Colonic mucosa (tissue), 4 donors: ENCODE data around the gene OR1E1. TPM values are rescaled to one million over a fixed set of nuclear protein-coding genes. Genes with fewer than 3 reads are reported as not detected.
"Not testable (repeated sequence)": the region's sequence is repeated elsewhere in the genome, so short reads cannot be mapped to it uniquely, and the experiment has no call there.

Source experiments
- DNase-seq: peaks from one replicate; pipeline ENCODE4 v3.0.0-alpha.2; 2020
- H3K27ac ChIP-seq: fragments of 200-600 bp; one replicate; pipeline ENCODE4 v1.8.0; 2021
- H3K27me3 ChIP-seq: fragments of 200-600 bp; one replicate; pipeline ENCODE4 v1.8.0; 2021
- H3K36me3 ChIP-seq: fragments of 200-600 bp; one replicate; pipeline ENCODE4 v1.8.0; 2021
- H3K4me1 ChIP-seq: fragments of 200-600 bp; one replicate; pipeline ENCODE4 v1.8.0; 2021; ENCODE audit warnings: mild to moderate bottlenecking
- H3K4me3 ChIP-seq: fragments of 200-600 bp; one replicate; pipeline ENCODE4 v1.8.0; 2021
- H3K9ac ChIP-seq, 2 donors: one replicate each; pipeline ENCODE4 v1.7.0; 2013; ENCODE audit warnings: control low read depth in 2 of 2, low read depth in 2 of 2, low read length in 2 of 2
- H3K9me3 ChIP-seq: fragments of 200-600 bp; one replicate; pipeline ENCODE4 v1.8.0; 2021
- intact Hi-C: fragments of 100-400 bp; cut with DNase I; formaldehyde crosslinking; loops from one replicate; pipeline ENCODE4 v1.14.1; 2022
- total RNA-seq, 2 donors: library from RNA; stranded (reverse); fragmentation: NEBNext Ultra II Directional in 1 of 2; extraction: Animal tissue kit (Norgen Biotek cat#: 25700) in 1 of 2; gene quantifications; one replicate each; pipeline ENCODE4 v1.2.1, GENCODE V29; 2021
- TF ChIP-seq, protein P1 (sequence below): fragments of 200-600 bp; IDR thresholded peaks from one replicate; pipeline ENCODE4 v1.8.0; 2022; ENCODE audit warnings: antibody characterized with exemption, mild to moderate bottlenecking
- donor health status: healthy.
- donor health status: DM: no; HTN: no; CAD: no.
- donor health status: DM: no; HTN: no; CAD: no.

OR1E1 gene
- total RNA-seq, 2 donors from 2014 or later, result not detected

DNA sequence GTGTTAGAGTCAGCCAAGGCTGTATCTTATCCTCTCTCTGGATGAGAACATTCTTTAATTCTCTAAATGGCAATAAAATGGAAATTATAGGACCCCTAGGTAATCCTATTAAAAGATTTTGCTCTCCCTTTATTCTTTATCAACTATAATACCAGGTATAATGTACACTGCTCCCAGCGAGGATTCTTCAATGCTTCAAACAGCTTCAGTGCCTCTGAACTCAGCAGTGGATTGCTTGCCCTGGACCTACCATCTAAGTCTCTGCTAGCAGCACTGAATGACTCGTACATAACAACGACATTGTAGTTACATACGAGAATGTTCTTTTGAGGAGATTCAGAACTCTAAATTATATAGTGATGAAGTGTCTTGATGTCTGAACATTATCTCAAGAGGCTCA is 8.4 kb downstream of the OR1E1 start:
- Histone ChIP-seq H3K27me3 (no peaks in the 10 kb centered on the region), H3K36me3 (no peaks in the 10 kb centered on the region), H3K27ac (no peak overlapping the region), H3K9ac (no peak overlapping the region), H3K9me3 (no peaks in the 10 kb centered on the region), H3K4me1 (no peaks in the 10 kb centered on the region), H3K4me3 (no peak overlapping the region)
- no peak for DNase-seq
- intact Hi-C loops, result no loop called here
- TF ChIP-seq, protein P1, sequence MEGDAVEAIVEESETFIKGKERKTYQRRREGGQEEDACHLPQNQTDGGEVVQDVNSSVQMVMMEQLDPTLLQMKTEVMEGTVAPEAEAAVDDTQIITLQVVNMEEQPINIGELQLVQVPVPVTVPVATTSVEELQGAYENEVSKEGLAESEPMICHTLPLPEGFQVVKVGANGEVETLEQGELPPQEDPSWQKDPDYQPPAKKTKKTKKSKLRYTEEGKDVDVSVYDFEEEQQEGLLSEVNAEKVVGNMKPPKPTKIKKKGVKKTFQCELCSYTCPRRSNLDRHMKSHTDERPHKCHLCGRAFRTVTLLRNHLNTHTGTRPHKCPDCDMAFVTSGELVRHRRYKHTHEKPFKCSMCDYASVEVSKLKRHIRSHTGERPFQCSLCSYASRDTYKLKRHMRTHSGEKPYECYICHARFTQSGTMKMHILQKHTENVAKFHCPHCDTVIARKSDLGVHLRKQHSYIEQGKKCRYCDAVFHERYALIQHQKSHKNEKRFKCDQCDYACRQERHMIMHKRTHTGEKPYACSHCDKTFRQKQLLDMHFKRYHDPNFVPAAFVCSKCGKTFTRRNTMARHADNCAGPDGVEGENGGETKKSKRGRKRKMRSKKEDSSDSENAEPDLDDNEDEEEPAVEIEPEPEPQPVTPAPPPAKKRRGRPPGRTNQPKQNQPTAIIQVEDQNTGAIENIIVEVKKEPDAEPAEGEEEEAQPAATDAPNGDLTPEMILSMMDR, result no peak

DNA sequence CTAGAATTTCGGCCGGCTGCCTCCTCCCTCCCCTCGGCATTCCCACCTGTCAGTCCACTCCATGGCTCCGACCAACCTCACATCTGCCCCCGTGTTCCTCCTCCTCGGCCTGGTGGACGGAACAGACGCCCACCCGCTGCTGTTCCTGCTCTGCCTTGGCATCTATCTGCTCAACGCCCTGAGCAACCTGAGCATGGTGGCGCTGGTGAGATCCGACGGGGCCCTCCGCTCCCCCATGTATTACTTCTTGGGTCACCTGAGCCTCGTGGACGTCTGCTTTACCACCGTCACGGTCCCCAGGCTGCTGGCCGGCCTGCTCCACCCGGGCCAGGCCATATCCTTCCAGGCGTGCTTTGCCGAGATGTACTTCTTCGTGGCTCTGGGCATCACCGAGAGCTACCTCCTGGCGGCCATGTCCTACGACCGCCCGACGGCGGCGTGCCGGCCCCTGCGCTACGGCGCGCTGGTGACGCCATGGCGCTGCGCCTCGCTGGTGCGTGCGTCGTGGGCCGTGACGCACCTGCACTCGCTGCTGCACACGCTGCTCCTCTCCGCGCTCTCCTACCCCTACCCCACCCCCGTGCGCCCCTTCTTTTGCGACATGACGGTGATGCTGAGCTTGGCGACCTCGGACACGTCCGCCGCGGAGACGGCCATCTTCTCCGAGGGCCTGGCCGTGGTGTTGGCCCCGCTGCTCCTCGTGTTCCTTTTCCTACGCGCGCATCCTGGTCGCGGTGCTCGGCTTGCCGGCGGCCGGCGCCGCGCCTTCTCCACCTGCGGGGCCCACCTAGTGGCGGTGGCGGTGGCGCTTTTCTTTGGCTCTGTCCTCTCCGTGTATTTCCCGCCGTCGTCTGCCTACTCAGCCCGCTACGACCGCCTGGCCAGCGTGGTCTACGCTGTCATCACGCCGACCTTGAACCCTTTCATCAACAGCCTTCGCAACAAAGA is 12.1 kb downstream of the OR1E1 start, which contains the start of gene OR3A2:
Gene OR3A2 (minus strand): TSS at position 440 of the 948 bp plus-strand sequence.
- no peak within 1 kb of the TSS for H3K4me3 ChIP-seq
- no peaks in the 10 kb centered on the region for H3K36me3 ChIP-seq
- H3K27ac ChIP-seq, result no peak within 1 kb of the TSS
- intact Hi-C loops, result no loop called here
- no peak within 1 kb of the TSS for H3K9ac ChIP-seq
- TF ChIP-seq, protein P1, result no peak
- H3K9me3 ChIP-seq, result no peaks in the 10 kb centered on the region
- H3K27me3 ChIP-seq, result no peaks in the 10 kb centered on the region
- no peak for DNase-seq
- H3K4me1 ChIP-seq, result no peaks in the 10 kb centered on the region

GRCh38 chr17:3381957-3382356 is 16.3 kb downstream of the OR1E1 start:
- DNase-seq, result no peak
- H3K4me3 ChIP-seq, result no peak overlapping the region
- H3K27me3 ChIP-seq, result no peaks in the 10 kb centered on the region
- no peaks in the 10 kb centered on the region for H3K4me1 ChIP-seq
- H3K36me3 ChIP-seq, result no peaks in the 10 kb centered on the region
- no peak overlapping the region for H3K9ac ChIP-seq
- intact Hi-C loops, result no loop called here
- H3K9me3 ChIP-seq, result no peaks in the 10 kb centered on the region
- TF ChIP-seq, protein P1, result no peak
- no peak overlapping the region for H3K27ac ChIP-seq

DNA sequence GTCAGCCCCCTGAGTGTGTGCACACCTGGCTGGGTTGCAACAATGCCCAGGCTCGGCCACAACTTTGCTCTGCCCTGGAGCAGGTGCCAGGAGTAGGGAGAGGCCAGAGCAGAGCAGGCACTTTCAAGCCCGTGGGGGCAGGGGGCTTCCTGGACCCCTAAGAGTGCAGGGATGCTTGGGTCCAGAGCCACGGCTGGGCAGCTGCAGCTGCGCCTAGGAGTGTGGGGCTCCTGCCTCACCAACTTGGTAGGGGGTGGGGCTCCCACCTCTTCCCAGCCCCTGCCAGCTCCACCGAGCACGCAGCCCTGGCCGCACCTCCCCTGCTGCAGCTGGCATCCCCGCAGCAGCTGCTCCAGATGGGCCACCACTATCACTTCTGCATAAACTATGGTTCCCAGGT is 19.9 kb downstream of the OR1E1 start:
- Histone ChIP-seq H3K36me3 (no peaks in the 10 kb centered on the region), H3K4me3 (no peak overlapping the region), H3K27ac (no peak overlapping the region), H3K4me1 (no peaks in the 10 kb centered on the region), H3K9me3 (no peaks in the 10 kb centered on the region), H3K9ac (no peak overlapping the region), H3K27me3 (no peaks in the 10 kb centered on the region)
- no peak for DNase-seq
- TF ChIP-seq, protein P1, result no peak
- intact Hi-C loops, result no loop called here

DNA sequence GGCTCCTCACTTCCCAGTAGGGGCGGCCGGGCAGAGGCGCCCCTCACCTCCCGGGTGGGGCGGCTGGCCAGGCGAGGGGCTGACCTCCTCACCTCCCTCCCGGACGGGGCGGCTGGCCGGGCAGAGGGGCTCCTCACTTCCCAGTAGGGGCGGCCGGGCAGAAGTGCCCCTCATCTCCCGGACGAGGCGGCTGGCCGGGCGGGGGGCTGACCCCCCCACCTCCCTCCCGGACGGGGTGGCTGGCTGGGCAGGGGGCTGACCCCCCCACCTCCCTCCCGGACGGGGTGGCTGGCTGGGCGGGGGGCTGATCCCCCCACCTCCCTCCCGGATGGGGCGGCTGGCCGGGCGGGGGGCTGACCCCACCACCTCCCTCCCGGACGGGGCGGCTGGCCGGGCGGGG is 27.0 kb downstream of the OR1E1 start:
- H3K9me3 ChIP-seq, H3K9ac ChIP-seq, H3K27me3 ChIP-seq, H3K27ac ChIP-seq, H3K36me3 ChIP-seq, H3K4me1 ChIP-seq, H3K4me3 ChIP-seq, DNase-seq, intact Hi-C loops: not testable (repeated sequence)

Other genes starting within 250 kb of the OR1E1 start
- gene OR1A2, start 200.9 kb downstream of the OR1E1 start, total RNA-seq, result not detected
- gene OR1A1, start 190.7 kb downstream of the OR1E1 start, total RNA-seq, result not detected
- not detected for gene OR3A1, start 100.0 kb downstream of the OR1E1 start, total RNA-seq
- gene OR3A2, start 12.1 kb downstream of the OR1E1 start, total RNA-seq, result not detected
- not detected for gene OR3A3, start 13.0 kb upstream of the OR1E1 start, total RNA-seq
- not detected for gene OR1E2, start 35.4 kb upstream of the OR1E1 start, total RNA-seq
- not detected for gene SPATA22, start 73.4 kb upstream of the OR1E1 start, total RNA-seq
- gene ASPA, start 77.6 kb upstream of the OR1E1 start, total RNA-seq, result 1 to 10 TPM in 1 of 2 donors, under 1 TPM in 1; 0.59 to 2.0 TPM
- 1 to 10 TPM; 2.3 to 7.4 TPM for gene TRPV3, start 159.4 kb upstream of the OR1E1 start, total RNA-seq
- 1 to 10 TPM; 2.8 to 8.8 TPM for gene TRPV1, start 211.0 kb upstream of the OR1E1 start, total RNA-seq
- 10 to 100 TPM; 21.5 to 23.5 TPM for gene SHPK, start 237.8 kb upstream of the OR1E1 start, total RNA-seq
- gene CTNS, start 238.3 kb upstream of the OR1E1 start, total RNA-seq, result 1 to 10 TPM; 7.9 to 8.1 TPM